Stimulated activated CD8-positive, alpha-beta memory T cell treated with anti-CD3 and anti-CD28 coated beads, Interleukin-4, amount 100 ng/mL, for 24 hours (primary cell): Measurements from ENCODE around the gene KBTBD6.
"Not testable (repeated sequence)": the region's sequence is repeated elsewhere in the genome, so short reads cannot be mapped to it uniquely, and the experiment has no call there.

ENCODE experiments used
- DNase-seq: peaks from one replicate; pipeline ENCODE4 v3.0.0-alpha.2; 2020; ENCODE audit warnings: low read depth

The KBTBD6 gene, protein sequence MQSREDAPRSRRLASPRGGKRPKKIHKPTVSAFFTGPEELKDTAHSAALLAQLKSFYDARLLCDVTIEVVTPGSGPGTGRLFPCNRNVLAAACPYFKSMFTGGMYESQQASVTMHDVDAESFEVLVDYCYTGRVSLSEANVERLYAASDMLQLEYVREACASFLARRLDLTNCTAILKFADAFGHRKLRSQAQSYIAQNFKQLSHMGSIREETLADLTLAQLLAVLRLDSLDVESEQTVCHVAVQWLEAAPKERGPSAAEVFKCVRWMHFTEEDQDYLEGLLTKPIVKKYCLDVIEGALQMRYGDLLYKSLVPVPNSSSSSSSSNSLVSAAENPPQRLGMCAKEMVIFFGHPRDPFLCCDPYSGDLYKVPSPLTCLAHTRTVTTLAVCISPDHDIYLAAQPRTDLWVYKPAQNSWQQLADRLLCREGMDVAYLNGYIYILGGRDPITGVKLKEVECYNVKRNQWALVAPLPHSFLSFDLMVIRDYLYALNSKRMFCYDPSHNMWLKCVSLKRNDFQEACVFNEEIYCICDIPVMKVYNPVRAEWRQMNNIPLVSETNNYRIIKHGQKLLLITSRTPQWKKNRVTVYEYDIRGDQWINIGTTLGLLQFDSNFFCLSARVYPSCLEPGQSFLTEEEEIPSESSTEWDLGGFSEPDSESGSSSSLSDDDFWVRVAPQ

DNA sequence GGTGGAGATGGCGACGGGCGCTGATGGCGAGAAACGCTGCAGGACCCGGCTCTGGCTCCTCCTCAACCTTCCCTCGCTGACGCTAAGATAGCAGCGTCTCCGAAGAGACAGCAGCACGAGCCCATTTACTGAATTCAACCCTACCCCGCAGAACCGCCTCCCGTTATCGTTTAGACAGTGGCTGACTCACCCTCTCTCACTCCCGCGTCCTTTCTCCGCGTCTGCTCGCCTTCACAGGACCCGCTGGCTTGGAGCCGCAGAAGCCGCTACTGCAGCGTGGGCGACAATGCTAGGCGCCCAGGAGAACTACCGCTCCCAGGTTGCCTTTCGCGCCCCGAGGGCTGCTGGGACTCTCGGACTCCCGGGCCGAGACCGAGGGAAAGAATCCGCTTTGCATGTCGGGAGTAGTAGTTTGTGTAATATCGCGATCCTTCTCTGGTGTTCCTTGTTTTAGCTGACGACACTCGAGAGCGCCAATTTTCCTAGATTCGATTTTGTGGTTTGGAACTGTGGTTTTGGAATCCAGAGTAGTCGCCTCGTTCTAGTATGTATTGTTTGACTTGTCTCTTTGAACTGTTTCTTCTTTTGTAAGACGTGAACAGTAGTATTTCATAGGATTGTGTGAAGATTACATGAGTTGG, at the start of gene KBTBD6:
Gene KBTBD6 (minus strand): TSS at position 291 of the 641 bp plus-strand sequence. CDS start 291 bp downstream, outside the sequence.
- DNase-seq = peak; percentile 92

- DNase-seq = no peak
Measured at GRCh38 chr13:41182231-41182630, 49.6 kb upstream of the KBTBD6 start.

DNA sequence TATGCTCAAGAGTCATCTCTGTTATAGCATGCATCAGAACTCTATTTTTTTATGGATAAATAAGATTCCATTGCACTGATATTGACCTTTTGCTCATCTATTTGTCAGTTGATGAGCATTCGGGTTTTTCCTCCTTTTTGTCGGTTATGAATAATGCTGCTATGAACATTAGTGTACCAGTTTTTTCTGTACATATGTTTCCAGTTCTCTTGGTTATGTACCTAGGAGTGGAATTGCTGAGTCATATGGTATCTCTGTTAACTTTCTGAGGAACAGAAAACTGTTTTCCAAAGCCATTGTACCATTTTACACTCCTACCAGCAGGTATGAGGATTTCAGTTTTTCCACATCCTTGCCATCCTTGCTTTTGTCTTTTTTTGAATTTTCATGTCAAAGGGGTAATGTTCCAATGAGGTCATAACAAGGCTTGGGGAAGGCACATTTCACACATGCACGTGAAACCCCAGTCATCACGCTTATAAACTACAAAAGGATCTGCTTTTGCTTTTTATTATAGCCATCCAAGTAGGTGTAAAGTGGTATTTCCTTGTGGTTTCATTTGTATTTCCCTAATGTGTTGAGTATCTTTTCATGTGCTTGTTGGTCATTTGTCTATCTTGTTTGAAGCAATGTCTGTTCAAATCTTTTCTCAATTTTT, 47.1 kb upstream of the KBTBD6 start:
- DNase-seq = no peak

DNA sequence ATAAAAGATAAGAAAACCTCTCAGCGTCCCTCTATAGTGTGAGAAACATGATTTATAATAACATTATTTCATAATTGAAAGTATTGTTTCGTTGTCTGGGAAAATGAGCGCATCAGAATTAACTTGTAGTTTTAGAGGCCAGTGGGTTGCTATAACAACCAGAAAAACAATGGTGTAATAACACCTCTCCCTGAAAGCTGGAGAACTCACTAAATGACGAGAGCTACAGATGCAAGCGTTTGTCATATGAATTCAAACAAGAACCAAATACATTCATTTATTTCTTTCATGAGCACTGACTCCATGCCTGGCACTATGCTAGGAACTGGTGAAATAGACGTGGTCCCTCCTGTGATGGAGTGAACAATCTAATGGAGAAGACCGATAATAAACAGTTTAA, 45.4 kb upstream of the KBTBD6 start:
- DNase-seq = no peak

GRCh38 chr13:41177616-41178015, 45.0 kb upstream of the KBTBD6 start:
- DNase-seq = no peak

GRCh38 chr13:41175576-41175975, 43.0 kb upstream of the KBTBD6 start:
- not testable (repeated sequence) for DNase-seq

DNA sequence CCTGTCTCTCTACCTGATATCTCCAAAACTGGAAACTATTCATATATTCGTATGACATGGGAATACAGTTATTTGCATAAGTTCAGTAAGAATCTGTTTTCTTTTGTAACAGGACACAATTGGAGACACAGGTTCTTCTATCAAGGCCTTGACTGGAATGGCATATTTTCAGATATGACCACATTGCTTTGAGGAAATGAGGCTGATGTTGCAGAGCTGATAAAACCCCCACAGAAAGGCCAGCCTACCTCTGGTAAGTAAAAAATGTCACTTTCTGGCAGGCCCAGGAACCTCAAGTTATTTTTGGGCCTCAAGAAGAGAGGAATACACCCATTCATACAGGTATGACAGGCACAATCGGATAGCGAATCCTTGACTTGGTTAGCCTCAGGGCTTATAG, 29.5 kb upstream of the KBTBD6 start:
- DNase-seq = no peak

- no peak for DNase-seq
Measured at GRCh38 chr13:41159174-41159573, 26.6 kb upstream of the KBTBD6 start.

GRCh38 chr13:41157048-41157717, 24.6 kb upstream of the KBTBD6 start:
- DNase-seq = no peak

DNA sequence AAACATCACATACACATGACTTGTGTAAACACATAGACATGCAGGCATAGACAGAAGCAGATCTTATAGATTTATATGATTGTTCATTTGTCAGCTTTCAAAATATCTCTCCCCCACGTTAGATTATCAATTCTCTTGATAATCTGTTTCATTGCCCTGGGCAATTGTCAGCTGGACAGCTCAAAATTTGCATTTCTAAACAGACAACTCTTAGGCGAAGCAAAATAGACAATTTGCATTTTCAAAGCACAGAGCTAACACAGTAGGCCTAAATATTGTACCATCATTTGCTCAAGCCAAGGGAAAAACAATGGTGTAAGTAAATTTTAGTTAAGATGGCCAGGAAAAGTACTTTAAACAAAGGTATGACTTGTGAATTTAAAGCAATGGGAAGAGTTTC, 24.0 kb upstream of the KBTBD6 start:
- no peak for DNase-seq

DNA sequence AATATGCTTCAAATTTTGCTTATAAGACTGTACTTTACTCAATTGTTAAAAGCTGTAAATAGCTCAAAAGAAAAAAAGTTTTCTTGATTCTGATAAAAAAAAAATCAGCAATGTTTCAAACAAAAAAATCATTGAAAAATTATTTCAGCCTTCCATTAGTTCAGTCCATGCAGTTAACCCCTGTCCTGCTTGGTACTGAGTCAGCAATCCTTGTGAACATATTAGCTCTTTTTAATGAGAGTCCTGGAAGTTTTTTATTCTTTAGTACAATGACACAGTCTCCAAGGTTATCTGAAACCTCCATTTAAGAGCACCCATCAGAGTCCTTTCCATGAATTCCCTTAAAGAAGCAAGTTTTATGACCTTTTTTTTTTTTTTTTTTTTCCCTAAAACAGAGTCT, 21.4 kb upstream of the KBTBD6 start:
- no peak for DNase-seq

- DNase-seq = no peak
Measured at GRCh38 chr13:41152005-41152404, 19.4 kb upstream of the KBTBD6 start.

GRCh38 chr13:41150058-41150457, 17.5 kb upstream of the KBTBD6 start:
- no peak for DNase-seq

DNA sequence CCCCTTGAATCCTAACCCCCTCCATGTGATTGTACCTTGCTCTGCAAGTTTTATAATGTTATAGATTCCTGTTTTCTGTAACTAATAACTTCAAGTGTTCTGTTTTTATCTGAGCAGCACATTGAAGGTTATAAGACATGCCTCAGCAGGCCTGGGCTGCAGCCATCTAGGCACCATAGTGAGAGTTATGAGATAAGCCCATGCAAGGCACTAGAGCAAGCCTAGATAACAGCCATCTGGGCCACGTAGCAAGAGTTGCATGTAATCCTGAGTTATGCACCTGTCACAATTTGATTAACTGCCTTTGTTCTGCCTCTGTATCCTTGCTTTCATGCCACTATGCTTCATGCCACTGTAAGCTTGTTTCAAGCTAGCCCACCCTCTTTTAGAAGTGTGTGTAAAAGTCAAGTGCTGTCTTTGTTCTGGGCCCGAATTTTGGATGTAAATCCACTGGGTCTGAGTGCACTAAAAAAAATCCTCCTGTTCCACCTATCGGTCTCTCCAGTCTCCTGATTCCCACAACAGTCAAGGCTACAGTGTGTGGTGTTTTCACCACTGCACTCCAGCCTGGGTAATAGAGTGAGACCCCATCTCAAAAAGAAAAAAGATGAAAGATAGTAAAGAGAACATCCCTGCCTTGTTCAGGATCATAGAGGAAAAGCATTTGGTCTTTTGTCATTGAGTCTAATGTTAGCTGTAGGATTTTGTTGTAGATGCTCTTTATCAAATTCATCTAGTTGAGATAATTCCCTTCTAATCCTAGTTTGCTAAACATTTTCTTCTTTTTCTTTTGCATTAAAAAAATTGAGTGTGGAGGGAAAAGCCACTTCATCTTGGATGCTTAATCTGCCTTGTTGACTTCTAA, 16.0 kb upstream of the KBTBD6 start:
- no peak for DNase-seq

DNA sequence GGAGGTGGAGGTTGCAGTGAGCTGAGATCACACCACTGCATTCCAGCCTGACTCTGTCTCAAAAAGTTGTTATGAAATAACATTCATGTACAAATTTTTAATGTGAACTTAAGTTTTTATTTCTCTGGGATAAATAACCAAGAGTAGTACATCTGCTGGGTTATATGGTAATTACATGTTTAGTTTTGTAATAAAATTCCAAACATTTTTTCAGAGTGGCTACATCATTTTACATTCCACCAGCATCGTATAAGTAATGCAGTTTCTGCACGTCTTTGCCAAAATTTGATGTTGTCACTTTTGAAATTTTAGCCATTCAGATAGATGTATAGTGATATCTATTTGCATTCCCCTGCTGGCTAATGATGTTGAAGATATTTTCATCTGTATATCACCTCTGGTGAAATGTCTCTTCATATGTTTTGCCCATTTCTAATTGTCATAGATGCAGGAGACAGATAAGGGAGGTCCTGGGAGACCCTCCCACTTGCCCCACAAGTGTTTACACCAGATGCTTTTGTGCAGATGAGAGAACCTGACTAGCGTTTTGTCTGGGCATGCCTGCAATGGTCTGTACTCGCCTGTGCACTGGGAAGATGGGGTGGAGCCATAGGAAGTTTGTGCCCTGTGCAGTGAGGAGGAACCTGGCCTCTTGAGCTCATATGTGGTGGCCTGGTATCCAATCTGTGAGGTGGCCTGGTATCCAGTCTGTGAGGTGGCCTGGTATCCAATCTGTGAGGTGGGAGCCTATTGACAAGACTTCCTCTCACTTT, 12.7 kb upstream of the KBTBD6 start:
- DNase-seq = no peak

DNA sequence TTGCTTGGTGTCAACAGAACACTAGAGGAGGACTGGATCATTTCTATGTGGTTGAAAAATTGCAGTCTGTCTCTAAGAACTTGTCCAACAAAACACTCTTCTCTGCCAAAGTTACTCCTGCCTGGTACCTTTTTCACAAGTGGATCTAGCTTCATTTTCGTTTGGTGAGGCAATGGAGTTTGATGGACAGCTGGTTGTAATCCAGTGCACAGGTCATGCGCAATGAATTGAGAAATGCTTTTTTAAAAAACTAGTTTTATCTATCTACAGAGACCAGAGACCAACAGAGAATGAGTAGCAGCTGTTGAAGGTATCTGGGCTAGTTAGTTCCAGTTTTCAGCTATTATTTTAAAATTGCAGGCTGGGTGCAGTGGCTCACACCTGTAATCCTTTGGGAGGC, 12.0 kb upstream of the KBTBD6 start:
- no peak for DNase-seq

- DNase-seq = no peak
Measured at GRCh38 chr13:41139296-41139966, 6.8 kb upstream of the KBTBD6 start.

DNA sequence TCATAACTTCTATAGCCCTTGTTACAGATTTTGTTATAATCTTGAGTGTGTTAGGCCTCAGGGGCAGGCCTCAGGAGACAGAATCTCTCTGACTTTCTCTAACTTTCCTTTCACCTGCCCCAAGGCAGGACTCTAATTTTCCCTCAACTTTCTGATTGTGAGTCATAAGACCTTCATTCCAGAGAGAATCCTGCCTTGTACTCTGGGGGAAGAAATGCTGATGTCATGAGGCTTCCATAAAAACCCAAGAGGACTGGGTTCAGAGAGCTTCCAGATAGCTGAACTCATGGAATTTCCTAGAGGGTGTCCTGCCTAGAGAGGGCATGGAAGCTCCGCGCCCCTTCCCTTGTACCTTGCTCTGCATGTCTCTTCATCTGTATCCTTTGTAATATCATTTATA, 5.3 kb upstream of the KBTBD6 start:
- no peak for DNase-seq

GRCh38 chr13:41137241-41137640, 4.6 kb upstream of the KBTBD6 start:
- no peak for DNase-seq
